ENCODE measurements around the gene NEK2.

- no peak for TF ChIP-seq POLR2AphosphoS5 (IDR thresholded peaks at IDR 0.05; ENCODE audit: borderline replicate concordance, low read depth, low read length)
- no peak for TF ChIP-seq EZH2 (IDR thresholded peaks at IDR 0.05)
Measured at GRCh38 chr1:211698161-211699026, 23.0 kb upstream of the NEK2 start.

Data from SK-N-MC (cell line).